PC-3 (cell line): Measurements from ENCODE around the gene IMP3. TPM values are rescaled to one million over a fixed set of nuclear protein-coding genes. Genes with fewer than 3 reads are reported as not detected.
A peak's percentile ranks its signal among the peaks of the same experiment; 100 is the strongest.
"Not testable (repeated sequence)": the region's sequence is repeated elsewhere in the genome, so short reads cannot be mapped to it uniquely, and the experiment has no call there.

ENCODE experiments used
- ATAC-seq: fragments of 200-7000 bp; cut with Tn5 transposase; 2 replicates; pipeline ENCODE4 v1.9.1; 2020; ENCODE audit warnings: mild to moderate bottlenecking, moderate library complexity
- BruUV-seq: library from RNA; stranded (reverse); fragments of 400-500 nt; replicated peaks from 2 replicates; lab custom pipeline; 2021; lab: Mats Ljungman, UMichigan
- CTCF ChIA-PET: fragments of 300-600 bp; sonication (Branson Sonifier 250); formaldehyde crosslinking; loops from one replicate; lab custom pipeline; 2022; ENCODE audit warnings: antibody characterized with exemption; lab: Charles Lee
- POLR2A ChIA-PET: fragments of 300-600 bp; sonication (Branson Sonifier 250); formaldehyde crosslinking; loops from one replicate; lab custom pipeline; 2022; ENCODE audit warnings: antibody characterized with exemption; ENCODE audit not compliant: unreplicated experiment; lab: Charles Lee
- DNase-seq: peaks from one replicate; pipeline ENCODE4 v3.0.0-alpha.2; 2015
- H2AFZ ChIP-seq: fragments of 300-600 bp; sonication (generic); 2 replicates; pipeline ENCODE4 v1.6.0; 2016; ENCODE audit warnings: antibody characterized with exemption, low read length
- H3F3A ChIP-seq: fragments of 300-600 bp; sonication (generic); one replicate; pipeline ENCODE4 v1.6.0; 2017; ENCODE audit warnings: antibody characterized with exemption, low read length, control low read depth, mild to moderate bottlenecking; ENCODE audit not compliant: unreplicated experiment
- H3K27ac ChIP-seq: fragments of 300-600 bp; sonication (generic); 2 replicates; pipeline ENCODE4 v1.5.1; 2016; ENCODE audit warnings: mild to moderate bottlenecking, low read length
- H3K27me3 ChIP-seq: fragments of 300-600 bp; sonication (generic); 2 replicates; pipeline ENCODE4 v1.6.1; 2016; ENCODE audit warnings: low read length, mixed read lengths
- H3K36me3 ChIP-seq: fragments of 300-600 bp; sonication (generic); 2 replicates; pipeline ENCODE4 v1.6.1; 2016; ENCODE audit warnings: low read depth, mixed run types, low read length, mixed read lengths
- H3K4me1 ChIP-seq: fragments of 300-600 bp; sonication (generic); 2 replicates; pipeline ENCODE4 v1.5.1; 2016; ENCODE audit warnings: low read length; ENCODE audit not compliant: insufficient read depth
- H3K4me2 ChIP-seq: fragments of 300-600 bp; sonication (generic); 2 replicates; pipeline ENCODE4 v1.6.0; 2016; ENCODE audit warnings: low read length
- H3K4me3 ChIP-seq: fragments of 300-600 bp; sonication (generic); 2 replicates; pipeline ENCODE4 v1.5.1; 2016; ENCODE audit warnings: mild to moderate bottlenecking, low read length, mixed read lengths
- H3K79me2 ChIP-seq: fragments of 300-600 bp; sonication (generic); 2 replicates; pipeline ENCODE4 v1.6.1; 2017; ENCODE audit warnings: low read length, mixed read lengths
- H3K9ac ChIP-seq: fragments of 300-600 bp; sonication (generic); 2 replicates; pipeline ENCODE4 v1.6.0; 2016; ENCODE audit warnings: mild to moderate bottlenecking, low read length
- H3K9me2 ChIP-seq: fragments of 300-600 bp; sonication (generic); replicated peaks from 2 replicates; pipeline ENCODE4 v1.6.1; 2016; ENCODE audit warnings: mixed run types, low read length, mixed read lengths
- H3K9me3 ChIP-seq: fragments of 300-600 bp; sonication (generic); 2 replicates; pipeline ENCODE4 v1.6.1; 2016; ENCODE audit warnings: low read length, mixed read lengths
- H4K20me1 ChIP-seq: fragments of 300-600 bp; sonication (generic); 2 replicates; pipeline ENCODE4 v1.6.1; 2016; ENCODE audit warnings: low read length, mixed read lengths
- EZH2 ChIP-seq: fragments of 300-600 bp; sonication (generic); IDR thresholded peaks from one replicate; pipeline ENCODE4 v1.6.1; 2017; ENCODE audit warnings: antibody characterized with exemption, mild to moderate bottlenecking, low read length; ENCODE audit not compliant: unreplicated experiment
- EZH2phosphoT487 ChIP-seq: fragments of 300-600 bp; sonication (generic); IDR thresholded peaks from 2 replicates; pipeline ENCODE4 v1.6.1; 2018; ENCODE audit warnings: mild to moderate bottlenecking, antibody characterized with exemption, low read length, borderline replicate concordance
- intact Hi-C: fragments of 100-400 bp; cut with micrococcal nuclease; formaldehyde crosslinking; loops from 2 replicates; pipeline ENCODE4 v1.9.0; 2023
- total RNA-seq: library from RNA; depleted of rRNA; stranded (reverse); fragments of >200 nt; gene quantifications from 2 replicates; pipeline ENCODE4 v1.2.3, GENCODE V29; 2014
- TF ChIP-seq, protein P1 (sequence below): fragments of 300-600 bp; sonication (generic); conservative IDR thresholded peaks from 2 replicates; pipeline ENCODE4 v1.5.1; 2017; ENCODE audit warnings: antibody characterized with exemption, low read depth, mild to moderate bottlenecking, low read length

IMP3 gene
- total RNA-seq, 1 experiment from 2014 or later: 95.4 TPM

DNA sequence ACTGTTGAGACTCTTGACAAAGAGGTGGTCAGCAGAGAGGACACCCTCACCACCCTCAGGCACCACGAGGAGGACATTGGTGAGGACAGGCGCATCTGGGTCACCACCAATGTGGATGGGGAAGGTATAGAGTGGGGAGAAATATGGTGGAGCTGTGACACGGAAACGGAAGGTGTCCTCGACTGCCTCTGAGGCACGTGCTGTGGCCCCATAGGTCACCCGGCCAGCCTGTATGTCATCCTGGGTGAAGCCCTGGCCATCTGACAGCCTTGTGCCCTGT, 48.2 kb upstream of the IMP3 start:
- no peak for ATAC-seq

DNA sequence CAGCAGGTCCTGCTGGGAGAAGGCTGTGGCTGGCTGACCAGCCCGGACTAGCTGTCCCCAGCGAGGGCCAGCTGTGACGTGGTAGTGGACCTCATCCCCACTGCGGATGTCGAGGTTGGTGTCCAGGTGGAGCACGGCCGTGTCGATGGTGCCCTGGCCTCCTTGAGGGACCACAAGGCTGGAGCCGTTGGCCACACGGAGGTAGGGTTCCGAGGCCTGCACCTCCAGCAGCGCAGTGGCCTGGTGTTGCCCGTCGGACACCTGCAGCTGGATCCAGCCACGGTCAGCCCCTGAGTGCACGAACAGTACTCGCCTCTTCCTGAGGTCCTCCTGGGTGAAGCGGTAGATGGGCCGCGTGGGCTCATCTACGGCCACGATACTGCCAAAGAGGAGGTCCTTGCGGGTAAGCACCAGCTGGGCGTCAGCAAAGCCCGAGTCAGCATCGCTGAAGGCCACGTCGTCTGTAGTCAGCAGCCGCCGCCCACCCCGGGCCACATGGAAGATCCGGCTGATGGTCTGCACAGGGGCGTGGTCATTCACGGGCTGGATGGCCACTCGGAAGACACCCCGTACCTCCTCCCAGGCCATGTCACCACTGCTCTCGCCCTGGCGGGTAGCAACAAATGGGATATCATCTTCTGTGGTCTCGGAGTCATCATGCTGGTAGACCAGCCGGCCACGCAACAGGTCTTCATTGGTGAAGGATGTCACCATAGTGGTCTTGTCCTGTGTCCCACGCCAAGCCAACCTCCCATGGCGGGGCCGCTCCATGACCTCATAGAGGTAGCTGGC, 47.7 kb upstream of the IMP3 start:
- DNase-seq (no peak), ATAC-seq (no peak)
- no peaks in the 10 kb centered on the region for H3K36me3 ChIP-seq
- H3K79me2 ChIP-seq: no peaks in the 10 kb centered on the region
- POLR2A ChIA-PET: no interaction called here
- no peak overlapping the region for H3K4me3 ChIP-seq
- H3F3A ChIP-seq: no peaks in the 10 kb centered on the region
- intact Hi-C loops: no loop called here
- no peak overlapping the region for H2AFZ ChIP-seq
- no peaks in the 10 kb centered on the region for H3K27me3 ChIP-seq
- H3K9ac ChIP-seq: no peak overlapping the region
- H4K20me1 ChIP-seq: no peaks in the 10 kb centered on the region
- H3K27ac ChIP-seq: no peak overlapping the region
- H3K4me1 ChIP-seq: no peaks in the 10 kb centered on the region
- CTCF ChIA-PET: no interaction called here
- no peak overlapping the region for H3K4me2 ChIP-seq
- TF ChIP-seq EZH2phosphoT487 (no peak), EZH2 (no peak)
- TF ChIP-seq, protein P1, sequence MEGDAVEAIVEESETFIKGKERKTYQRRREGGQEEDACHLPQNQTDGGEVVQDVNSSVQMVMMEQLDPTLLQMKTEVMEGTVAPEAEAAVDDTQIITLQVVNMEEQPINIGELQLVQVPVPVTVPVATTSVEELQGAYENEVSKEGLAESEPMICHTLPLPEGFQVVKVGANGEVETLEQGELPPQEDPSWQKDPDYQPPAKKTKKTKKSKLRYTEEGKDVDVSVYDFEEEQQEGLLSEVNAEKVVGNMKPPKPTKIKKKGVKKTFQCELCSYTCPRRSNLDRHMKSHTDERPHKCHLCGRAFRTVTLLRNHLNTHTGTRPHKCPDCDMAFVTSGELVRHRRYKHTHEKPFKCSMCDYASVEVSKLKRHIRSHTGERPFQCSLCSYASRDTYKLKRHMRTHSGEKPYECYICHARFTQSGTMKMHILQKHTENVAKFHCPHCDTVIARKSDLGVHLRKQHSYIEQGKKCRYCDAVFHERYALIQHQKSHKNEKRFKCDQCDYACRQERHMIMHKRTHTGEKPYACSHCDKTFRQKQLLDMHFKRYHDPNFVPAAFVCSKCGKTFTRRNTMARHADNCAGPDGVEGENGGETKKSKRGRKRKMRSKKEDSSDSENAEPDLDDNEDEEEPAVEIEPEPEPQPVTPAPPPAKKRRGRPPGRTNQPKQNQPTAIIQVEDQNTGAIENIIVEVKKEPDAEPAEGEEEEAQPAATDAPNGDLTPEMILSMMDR: no peak
- BruUV-seq: no TSS peak
- no peaks in the 10 kb centered on the region for H3K9me3 ChIP-seq
- H3K9me2 ChIP-seq: no peaks in the 10 kb centered on the region

More for the DNA sequence above, 48.2 kb upstream of the IMP3 start:
- H3K79me2 ChIP-seq: no peaks in the 10 kb centered on the region
- H3K27ac ChIP-seq: no peak overlapping the region
- no peak overlapping the region for H3K4me3 ChIP-seq
- H2AFZ ChIP-seq: no peak overlapping the region
- H3K9me2 ChIP-seq: no peaks in the 10 kb centered on the region
- DNase-seq: no peak
- no peaks in the 10 kb centered on the region for H4K20me1 ChIP-seq
- H3K27me3 ChIP-seq: no peaks in the 10 kb centered on the region
- H3K4me1 ChIP-seq: no peaks in the 10 kb centered on the region
- no peak overlapping the region for H3K9ac ChIP-seq
- no peak overlapping the region for H3K4me2 ChIP-seq
- CTCF ChIA-PET: no interaction called here
- H3K9me3 ChIP-seq: no peaks in the 10 kb centered on the region
- intact Hi-C loops: no loop called here
- no TSS peak for BruUV-seq
- POLR2A ChIA-PET: no interaction called here
- no peaks in the 10 kb centered on the region for H3F3A ChIP-seq
- no peaks in the 10 kb centered on the region for H3K36me3 ChIP-seq
- TF ChIP-seq, protein P1: no peak
- no peak for TF ChIP-seq EZH2
- no peak for TF ChIP-seq EZH2phosphoT487

DNA sequence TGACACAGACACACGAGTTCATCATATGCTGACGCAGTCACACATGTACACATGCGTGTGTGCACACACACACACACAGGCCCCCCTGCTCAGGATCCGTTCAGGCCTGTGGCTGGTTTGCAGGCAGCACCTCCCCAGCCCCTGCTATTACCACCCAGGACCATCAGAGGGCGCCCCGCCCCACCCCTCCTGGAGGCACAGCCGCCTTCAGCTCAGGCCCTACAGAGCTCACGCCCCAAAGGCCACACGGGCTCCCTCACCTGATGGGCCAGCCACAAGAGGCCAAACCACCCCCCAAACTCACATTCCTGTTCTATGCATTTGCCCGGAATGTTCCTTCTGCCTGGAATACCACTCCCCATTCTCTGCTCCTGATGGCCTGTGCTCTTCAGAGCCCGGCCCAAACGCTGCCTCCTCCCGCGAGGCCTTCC, 46.2 kb upstream of the IMP3 start:
- H4K20me1 ChIP-seq, H3K36me3 ChIP-seq, H3K79me2 ChIP-seq, H3K27ac ChIP-seq, H2AFZ ChIP-seq, intact Hi-C loops, H3K9ac ChIP-seq, H3K4me2 ChIP-seq, POLR2A ChIA-PET, BruUV-seq, H3K4me1 ChIP-seq, H3K4me3 ChIP-seq, H3F3A ChIP-seq, H3K27me3 ChIP-seq, H3K9me2 ChIP-seq, H3K9me3 ChIP-seq: not testable (repeated sequence)
- TF ChIP-seq, protein P1: peak; percentile 58
- CTCF ChIA-PET: interaction anchor here (0.5 to 0.8 kb wide), 5 partner anchors 26 to 372 kb away, joined by 3 to 6 read pairs (median 4); partner anchors contain the start of gene SIN3A
- ATAC-seq (peak; percentile 79), DNase-seq (peak; percentile 76)
